T-helper 2 cell treated with Interferon-gamma antibody and Interleukin-4, amounts not matched to agents 5 μg/mL and 100 μg/mL, for 36 hours (primary cell): Measurements from ENCODE around the gene NPY5R.
A peak's percentile ranks its signal among the peaks of the same experiment; 100 is the strongest.

Source experiments
- DNase-seq: peaks from one replicate; pipeline ENCODE4 v3.0.0; 2021; ENCODE audit warnings: low spot score
- H3K27ac Mint-ChIP-seq: one replicate; pipeline ENCODE4 v1.8.0; 2021; ENCODE audit warnings: mild to moderate bottlenecking, mixed read lengths
- H3K27me3 Mint-ChIP-seq: one replicate; pipeline ENCODE4 v1.8.0; 2021; ENCODE audit warnings: low read depth, mixed read lengths
- H3K36me3 Mint-ChIP-seq: one replicate; pipeline ENCODE4 v1.8.0; 2021; ENCODE audit warnings: low read depth, mixed read lengths
- H3K4me1 Mint-ChIP-seq: one replicate; pipeline ENCODE4 v1.8.0; 2021; ENCODE audit warnings: low read depth, mixed read lengths
- H3K4me3 Mint-ChIP-seq: one replicate; pipeline ENCODE4 v1.8.0; 2022; ENCODE audit warnings: mild to moderate bottlenecking, moderate library complexity, mixed read lengths
- H3K9me3 Mint-ChIP-seq: one replicate; pipeline ENCODE4 v1.8.0; 2021; ENCODE audit warnings: mixed read lengths

Gene NPY5R

GRCh38 chr4:163343604-163344146, at the start of gene NPY5R:
Gene NPY5R, plus strand, starts transcription at chr4:163343892. Its CDS starts 6,382 bp downstream, at chr4:163350274.
- DNase-seq = no peak
- Mint-ChIP-seq H3K4me3 (no peak within 1 kb of the TSS), H3K9me3 (no peaks in the 10 kb centered on the region), H3K36me3 (no peaks in the 10 kb centered on the region), H3K4me1 (peaks cover 3% of the 10 kb centered on the region), H3K27me3 (peaks cover 48% of the 10 kb centered on the region), H3K27ac (no peak within 1 kb of the TSS)

- no peaks in the 10 kb centered on the region for H3K36me3 Mint-ChIP-seq
- no peaks in the 10 kb centered on the region for H3K27me3 Mint-ChIP-seq
- DNase-seq = no peak
- H3K4me1 Mint-ChIP-seq = no peaks in the 10 kb centered on the region
- H3K27ac Mint-ChIP-seq = no peak overlapping the region
- H3K9me3 Mint-ChIP-seq = no peaks in the 10 kb centered on the region
- no peak overlapping the region for H3K4me3 Mint-ChIP-seq
Observed at GRCh38 chr4:163295138-163295537, 48.6 kb upstream of the NPY5R start.

- no peaks in the 10 kb centered on the region for H3K9me3 Mint-ChIP-seq
- DNase-seq = no peak
- H3K27ac Mint-ChIP-seq = no peak overlapping the region
- no peak overlapping the region for H3K4me3 Mint-ChIP-seq
- H3K27me3 Mint-ChIP-seq = no peaks in the 10 kb centered on the region
- H3K36me3 Mint-ChIP-seq = no peaks in the 10 kb centered on the region
- H3K4me1 Mint-ChIP-seq = no peaks in the 10 kb centered on the region
Observed at GRCh38 chr4:163300445-163300844, 43.2 kb upstream of the NPY5R start.

GRCh38 chr4:163303069-163303468, 40.6 kb upstream of the NPY5R start:
- Mint-ChIP-seq H3K27me3 (no peaks in the 10 kb centered on the region), H3K4me3 (no peak overlapping the region), H3K36me3 (no peaks in the 10 kb centered on the region), H3K27ac (no peak overlapping the region), H3K4me1 (no peaks in the 10 kb centered on the region), H3K9me3 (no peaks in the 10 kb centered on the region)
- no peak for DNase-seq

- Mint-ChIP-seq H3K27me3 (no peaks in the 10 kb centered on the region), H3K4me1 (no peaks in the 10 kb centered on the region), H3K4me3 (no peak overlapping the region), H3K9me3 (no peaks in the 10 kb centered on the region), H3K27ac (no peak overlapping the region), H3K36me3 (no peaks in the 10 kb centered on the region)
- DNase-seq = no peak
Observed at GRCh38 chr4:163309466-163309865, 34.2 kb upstream of the NPY5R start.

GRCh38 chr4:163317110-163317509, 26.6 kb upstream of the NPY5R start:
- Mint-ChIP-seq H3K4me1 (no peaks in the 10 kb centered on the region), H3K27me3 (no peaks in the 10 kb centered on the region), H3K9me3 (peaks cover 7% of the 10 kb centered on the region), H3K27ac (no peak overlapping the region), H3K36me3 (no peaks in the 10 kb centered on the region), H3K4me3 (no peak overlapping the region)
- no peak for DNase-seq

GRCh38 chr4:163330916-163331628, 12.6 kb upstream of the NPY5R start:
- peaks cover 51% of the 10 kb centered on the region for H3K27me3 Mint-ChIP-seq
- no peak overlapping the region for H3K27ac Mint-ChIP-seq
- H3K4me1 Mint-ChIP-seq = peaks cover 9% of the 10 kb centered on the region
- H3K36me3 Mint-ChIP-seq = no peaks in the 10 kb centered on the region
- H3K4me3 Mint-ChIP-seq = peak overlapping the region; percentile 11
- DNase-seq = no peak
- no peaks in the 10 kb centered on the region for H3K9me3 Mint-ChIP-seq

GRCh38 chr4:163331629-163332376, 11.9 kb upstream of the NPY5R start:
- Mint-ChIP-seq H3K36me3 (no peaks in the 10 kb centered on the region), H3K4me3 (peak overlapping the region; percentile 68), H3K9me3 (no peaks in the 10 kb centered on the region), H3K27me3 (peaks cover 51% of the 10 kb centered on the region), H3K4me1 (peaks cover 9% of the 10 kb centered on the region), H3K27ac (no peak overlapping the region)
- DNase-seq = no peak

GRCh38 chr4:163332526-163333406, 10.9 kb upstream of the NPY5R start, which contains the start of gene NPY1R:
Gene NPY1R, minus strand, starts transcription at chr4:163332596. Its CDS starts 6,042 bp downstream, at chr4:163326554.
- no peaks in the 10 kb centered on the region for H3K36me3 Mint-ChIP-seq
- H3K27me3 Mint-ChIP-seq = peaks cover 53% of the 10 kb centered on the region
- peaks cover 9% of the 10 kb centered on the region for H3K4me1 Mint-ChIP-seq
- no peaks in the 10 kb centered on the region for H3K9me3 Mint-ChIP-seq
- peak; percentile 17 for DNase-seq
- no peak within 1 kb of the TSS for H3K27ac Mint-ChIP-seq
- H3K4me3 Mint-ChIP-seq = peak within 1 kb of the TSS; percentile 68

GRCh38 chr4:163335384-163335783, 8.3 kb upstream of the NPY5R start:
- DNase-seq = no peak
- Mint-ChIP-seq H3K4me1 (peaks cover 9% of the 10 kb centered on the region), H3K9me3 (no peaks in the 10 kb centered on the region), H3K27me3 (peaks cover 44% of the 10 kb centered on the region), H3K36me3 (no peaks in the 10 kb centered on the region), H3K27ac (no peak overlapping the region), H3K4me3 (no peak overlapping the region)

- Mint-ChIP-seq H3K36me3 (no peaks in the 10 kb centered on the region), H3K4me3 (no peak overlapping the region), H3K27ac (no peak overlapping the region), H3K4me1 (peaks cover 3% of the 10 kb centered on the region), H3K9me3 (no peaks in the 10 kb centered on the region), H3K27me3 (peaks cover 43% of the 10 kb centered on the region)
- DNase-seq = no peak
Observed at GRCh38 chr4:163344147-163345125, 744 bp downstream of the NPY5R start.

GRCh38 chr4:163350672-163351071, 7.0 kb downstream of the NPY5R start:
- Mint-ChIP-seq H3K27me3 (peaks cover 9% of the 10 kb centered on the region), H3K4me1 (no peaks in the 10 kb centered on the region), H3K27ac (no peak overlapping the region), H3K4me3 (no peak overlapping the region), H3K9me3 (no peaks in the 10 kb centered on the region), H3K36me3 (no peaks in the 10 kb centered on the region)
- DNase-seq = no peak

GRCh38 chr4:163353054-163353453, 9.4 kb downstream of the NPY5R start:
- no peaks in the 10 kb centered on the region for H3K4me1 Mint-ChIP-seq
- no peak overlapping the region for H3K27ac Mint-ChIP-seq
- no peaks in the 10 kb centered on the region for H3K36me3 Mint-ChIP-seq
- H3K4me3 Mint-ChIP-seq = no peak overlapping the region
- DNase-seq = no peak
- H3K9me3 Mint-ChIP-seq = no peaks in the 10 kb centered on the region
- H3K27me3 Mint-ChIP-seq = no peaks in the 10 kb centered on the region
